Gastroesophageal sphincter (tissue), 3 donors: ENCODE data around the gene ARAP1.

Experiments used
- CTCF ChIP-seq, 4 experiments: fragments of 200-600 bp in 2 of 4; fragments of 450-650 bp in 2 of 4; sonication (generic) in 1 of 4; IDR thresholded peaks; one replicate each; pipeline ENCODE4 v1.5.1; 2017 to 2019; ENCODE audit warnings: antibody characterized with exemption in 4 of 4, mild to moderate bottlenecking in 2 of 4, moderate library complexity in 2 of 4
- EP300 ChIP-seq: sonication (generic); formaldehyde crosslinking; IDR thresholded peaks from one replicate; pipeline ENCODE4 v1.6.1; 2017; ENCODE audit warnings: antibody characterized with exemption, mild to moderate bottlenecking
- POLR2A ChIP-seq, 2 donors: fragments of 450-650 bp; IDR thresholded peaks; one replicate each; pipeline ENCODE4 v1.6.1; 2017; ENCODE audit warnings: antibody characterized with exemption in 2 of 2, mild to moderate bottlenecking in 2 of 2, moderate library complexity in 1 of 2
- POLR2AphosphoS5 ChIP-seq: sonication (generic); formaldehyde crosslinking; IDR thresholded peaks from one replicate; pipeline ENCODE4 v1.6.1; 2017; ENCODE audit warnings: antibody characterized with exemption

- TF ChIP-seq CTCF (IDR thresholded peaks at IDR 0.05) = no peak
- TF ChIP-seq POLR2A (IDR thresholded peaks at IDR 0.05) = no peak
- TF ChIP-seq EP300 = no peak
- no peak for TF ChIP-seq POLR2AphosphoS5
Measured at GRCh38 chr11:72701466-72701865, 50.7 kb downstream of the ARAP1 start.
